ENCODE data around the gene FNDC3A. TPM values are rescaled to one million over a fixed set of nuclear protein-coding genes. Genes with fewer than 3 reads are reported as not detected.

FNDC3A gene
- total RNA-seq, 1 donor, result 50.7 TPM

- Histone ChIP-seq H2AFZ (ENCODE audit: low read length) (no peak overlapping the region), H3K4me2 (ENCODE audit: insufficient read depth, low read length) (no peak overlapping the region), H3K36me3 (ENCODE audit: insufficient read depth, low read length) (no peaks in the 10 kb centered on the region), H3K27ac (ENCODE audit: low read depth, low read length) (no peak overlapping the region), H3K9me3 (ENCODE audit: low read depth, low read length) (no peaks in the 10 kb centered on the region), H3K27me3 (ENCODE audit: insufficient read depth, low read length) (no peaks in the 10 kb centered on the region), H3K79me2 (ENCODE audit: insufficient read depth, low read length) (peaks cover 13% of the 10 kb centered on the region), H3K4me1 (ENCODE audit: insufficient read depth, low read length) (peaks cover under 1% of the 10 kb centered on the region), H4K20me1 (ENCODE audit: insufficient read depth, low read length) (no peaks in the 10 kb centered on the region), H3K4me3 (ENCODE audit: insufficient read depth, low read length) (no peak overlapping the region)
- TF ChIP-seq CTCF (IDR thresholded peaks at IDR 0.05; ENCODE audit: extremely low read depth, low read depth, low read length), result no peak
- no peak for DNase-seq (ENCODE audit: insufficient read length, low spot score, missing footprints)
Measured at GRCh38 chr13:49040872-49041271, 65.2 kb downstream of the FNDC3A start.

GRCh38 chr13:49042476-49042875, 66.8 kb downstream of the FNDC3A start:
- Histone ChIP-seq H3K9me3 (ENCODE audit: low read depth, low read length) (no peaks in the 10 kb centered on the region), H3K4me1 (ENCODE audit: insufficient read depth, low read length) (peaks cover 5% of the 10 kb centered on the region), H3K36me3 (ENCODE audit: insufficient read depth, low read length) (no peaks in the 10 kb centered on the region), H3K79me2 (ENCODE audit: insufficient read depth, low read length) (peaks cover 19% of the 10 kb centered on the region), H4K20me1 (ENCODE audit: insufficient read depth, low read length) (no peaks in the 10 kb centered on the region), H3K4me3 (ENCODE audit: insufficient read depth, low read length) (no peak overlapping the region), H3K4me2 (ENCODE audit: insufficient read depth, low read length) (no peak overlapping the region), H3K27ac (ENCODE audit: low read depth, low read length) (no peak overlapping the region), H3K27me3 (ENCODE audit: insufficient read depth, low read length) (no peaks in the 10 kb centered on the region), H2AFZ (ENCODE audit: low read length) (no peak overlapping the region)
- no peak for TF ChIP-seq CTCF (IDR thresholded peaks at IDR 0.05; ENCODE audit: extremely low read depth, low read depth, low read length)
- DNase-seq (ENCODE audit: insufficient read length, low spot score, missing footprints), result no peak

GRCh38 chr13:49044008-49044407, 68.3 kb downstream of the FNDC3A start:
- TF ChIP-seq CTCF (IDR thresholded peaks at IDR 0.05; ENCODE audit: extremely low read depth, low read depth, low read length), result no peak
- no peak overlapping the region for H3K27ac ChIP-seq (ENCODE audit: low read depth, low read length)
- no peaks in the 10 kb centered on the region for H3K27me3 ChIP-seq (ENCODE audit: insufficient read depth, low read length)
- no peak for DNase-seq (ENCODE audit: insufficient read length, low spot score, missing footprints)
- H3K9me3 ChIP-seq (ENCODE audit: low read depth, low read length), result no peaks in the 10 kb centered on the region
- no peaks in the 10 kb centered on the region for H3K36me3 ChIP-seq (ENCODE audit: insufficient read depth, low read length)
- peaks cover 25% of the 10 kb centered on the region for H3K79me2 ChIP-seq (ENCODE audit: insufficient read depth, low read length)
- peaks cover 5% of the 10 kb centered on the region for H3K4me1 ChIP-seq (ENCODE audit: insufficient read depth, low read length)
- H3K4me3 ChIP-seq (ENCODE audit: insufficient read depth, low read length), result no peak overlapping the region
- no peak overlapping the region for H2AFZ ChIP-seq (ENCODE audit: low read length)
- H4K20me1 ChIP-seq (ENCODE audit: insufficient read depth, low read length), result no peaks in the 10 kb centered on the region
- H3K4me2 ChIP-seq (ENCODE audit: insufficient read depth, low read length), result no peak overlapping the region

GRCh38 chr13:49044836-49045235, 69.1 kb downstream of the FNDC3A start:
- no peak overlapping the region for H3K4me3 ChIP-seq (ENCODE audit: insufficient read depth, low read length)
- peaks cover 5% of the 10 kb centered on the region for H3K4me1 ChIP-seq (ENCODE audit: insufficient read depth, low read length)
- no peaks in the 10 kb centered on the region for H3K36me3 ChIP-seq (ENCODE audit: insufficient read depth, low read length)
- no peak overlapping the region for H3K27ac ChIP-seq (ENCODE audit: low read depth, low read length)
- H4K20me1 ChIP-seq (ENCODE audit: insufficient read depth, low read length), result no peaks in the 10 kb centered on the region
- no peak overlapping the region for H2AFZ ChIP-seq (ENCODE audit: low read length)
- H3K9me3 ChIP-seq (ENCODE audit: low read depth, low read length), result no peaks in the 10 kb centered on the region
- H3K4me2 ChIP-seq (ENCODE audit: insufficient read depth, low read length), result no peak overlapping the region
- H3K79me2 ChIP-seq (ENCODE audit: insufficient read depth, low read length), result peaks cover 33% of the 10 kb centered on the region
- TF ChIP-seq CTCF (IDR thresholded peaks at IDR 0.05; ENCODE audit: extremely low read depth, low read depth, low read length), result no peak
- H3K27me3 ChIP-seq (ENCODE audit: insufficient read depth, low read length), result no peaks in the 10 kb centered on the region
- no peak for DNase-seq (ENCODE audit: insufficient read length, low spot score, missing footprints)
